Adipocyte (in vitro differentiated cells): ENCODE results near the gene CAMSAP2.

ENCODE experiments used
- DNase-seq: peaks from one replicate; pipeline ENCODE4 v3.0.0-alpha.2; 2015; ENCODE audit warnings: low read depth
- H3K27me3 ChIP-seq: replicated peaks from 2 replicates; pipeline ENCODE4 v1.7.0; 2013; ENCODE audit warnings: mild to moderate bottlenecking, low read length, moderate library complexity; ENCODE audit not compliant: control insufficient read depth, insufficient read depth
- H3K36me3 ChIP-seq: 2 replicates; pipeline ENCODE4 v1.7.0; 2013; ENCODE audit warnings: low read length, mild to moderate bottlenecking, moderate library complexity; ENCODE audit not compliant: control insufficient read depth, insufficient read depth, severe bottlenecking
- H3K4me1 ChIP-seq: 2 replicates; pipeline ENCODE4 v1.7.0; 2013; ENCODE audit warnings: mild to moderate bottlenecking, low read length, moderate library complexity; ENCODE audit not compliant: control insufficient read depth, insufficient read depth
- H3K4me3 ChIP-seq: 2 replicates; pipeline ENCODE4 v1.7.0; 2013; ENCODE audit warnings: mild to moderate bottlenecking, low read length, moderate library complexity
- H3K9ac ChIP-seq: 2 replicates; pipeline ENCODE4 v1.7.0; 2013; ENCODE audit warnings: mild to moderate bottlenecking, low read length, moderate library complexity
- H3K9me3 ChIP-seq: 2 replicates; pipeline ENCODE4 v1.7.0; 2013; ENCODE audit warnings: mild to moderate bottlenecking, low read length, moderate library complexity; ENCODE audit not compliant: control insufficient read depth

The CAMSAP2 gene

GRCh38 chr1:200738327-200738948 lies at the start of gene CAMSAP2:
Gene CAMSAP2 (plus strand): TSS chr1:200738893. CDS start chr1:200739828, 935 bp downstream.
- peak within 1 kb of the TSS; percentile 98 for H3K4me3 ChIP-seq
- H3K9me3 ChIP-seq = no peaks in the 10 kb centered on the region
- no peaks in the 10 kb centered on the region for H3K27me3 ChIP-seq
- H3K36me3 ChIP-seq = no peaks in the 10 kb centered on the region
- H3K9ac ChIP-seq = peak within 1 kb of the TSS; percentile 98
- peaks cover 32% of the 10 kb centered on the region for H3K4me1 ChIP-seq
- DNase-seq = peak; percentile 96

- H3K4me1 ChIP-seq = peaks cover 6% of the 10 kb centered on the region
- DNase-seq = no peak
- H3K4me3 ChIP-seq = no peak overlapping the region
- H3K9me3 ChIP-seq = no peaks in the 10 kb centered on the region
- no peaks in the 10 kb centered on the region for H3K27me3 ChIP-seq
- no peaks in the 10 kb centered on the region for H3K36me3 ChIP-seq
- no peak overlapping the region for H3K9ac ChIP-seq
These were observed 46.4 kb upstream of the CAMSAP2 start for GRCh38 chr1:200692316-200692715.

- no peak for DNase-seq
- H3K4me3 ChIP-seq = no peak overlapping the region
- H3K4me1 ChIP-seq = peaks cover 6% of the 10 kb centered on the region
- H3K9me3 ChIP-seq = no peaks in the 10 kb centered on the region
- H3K9ac ChIP-seq = no peak overlapping the region
- H3K36me3 ChIP-seq = no peaks in the 10 kb centered on the region
- no peaks in the 10 kb centered on the region for H3K27me3 ChIP-seq
These were observed 45.4 kb upstream of the CAMSAP2 start for GRCh38 chr1:200693327-200693726.

- no peaks in the 10 kb centered on the region for H3K36me3 ChIP-seq
- no peak for DNase-seq
- H3K4me3 ChIP-seq = no peak overlapping the region
- peaks cover 6% of the 10 kb centered on the region for H3K4me1 ChIP-seq
- H3K9me3 ChIP-seq = no peaks in the 10 kb centered on the region
- H3K9ac ChIP-seq = no peak overlapping the region
- no peaks in the 10 kb centered on the region for H3K27me3 ChIP-seq
These were observed 44.0 kb upstream of the CAMSAP2 start for GRCh38 chr1:200694738-200695137.

GRCh38 chr1:200699871-200700270 lies 38.8 kb upstream of the CAMSAP2 start:
- no peak overlapping the region for H3K9ac ChIP-seq
- no peaks in the 10 kb centered on the region for H3K27me3 ChIP-seq
- no peak for DNase-seq
- no peaks in the 10 kb centered on the region for H3K36me3 ChIP-seq
- H3K9me3 ChIP-seq = no peaks in the 10 kb centered on the region
- peaks cover 3% of the 10 kb centered on the region for H3K4me1 ChIP-seq
- H3K4me3 ChIP-seq = no peak overlapping the region

- no peaks in the 10 kb centered on the region for H3K36me3 ChIP-seq
- H3K9ac ChIP-seq = no peak overlapping the region
- H3K4me1 ChIP-seq = no peaks in the 10 kb centered on the region
- DNase-seq = no peak
- no peaks in the 10 kb centered on the region for H3K9me3 ChIP-seq
- no peak overlapping the region for H3K4me3 ChIP-seq
- no peaks in the 10 kb centered on the region for H3K27me3 ChIP-seq
These were observed 33.6 kb upstream of the CAMSAP2 start for GRCh38 chr1:200704986-200705500.

GRCh38 chr1:200706111-200706814 lies 32.4 kb upstream of the CAMSAP2 start:
- no peak for DNase-seq
- Histone ChIP-seq H3K4me1 (no peaks in the 10 kb centered on the region), H3K9ac (no peak overlapping the region), H3K27me3 (no peaks in the 10 kb centered on the region), H3K4me3 (no peak overlapping the region), H3K9me3 (no peaks in the 10 kb centered on the region), H3K36me3 (no peaks in the 10 kb centered on the region)

GRCh38 chr1:200707116-200707515 lies 31.6 kb upstream of the CAMSAP2 start:
- no peaks in the 10 kb centered on the region for H3K9me3 ChIP-seq

GRCh38 chr1:200708161-200708560 lies 30.5 kb upstream of the CAMSAP2 start:
- Histone ChIP-seq H3K4me1 (no peaks in the 10 kb centered on the region), H3K9ac (no peak overlapping the region), H3K4me3 (no peak overlapping the region), H3K36me3 (no peaks in the 10 kb centered on the region), H3K9me3 (no peaks in the 10 kb centered on the region), H3K27me3 (no peaks in the 10 kb centered on the region)
- DNase-seq = no peak

More at GRCh38 chr1:200707116-200707515, 31.6 kb upstream of the CAMSAP2 start:
- no peak for DNase-seq
- H3K36me3 ChIP-seq = no peaks in the 10 kb centered on the region
- H3K27me3 ChIP-seq = no peaks in the 10 kb centered on the region
- H3K9ac ChIP-seq = no peak overlapping the region
- no peak overlapping the region for H3K4me3 ChIP-seq
- H3K4me1 ChIP-seq = no peaks in the 10 kb centered on the region

GRCh38 chr1:200708769-200709168 lies 29.9 kb upstream of the CAMSAP2 start:
- H3K4me3 ChIP-seq = no peak overlapping the region
- H3K27me3 ChIP-seq = no peaks in the 10 kb centered on the region
- DNase-seq = no peak
- H3K36me3 ChIP-seq = no peaks in the 10 kb centered on the region
- H3K4me1 ChIP-seq = no peaks in the 10 kb centered on the region
- H3K9ac ChIP-seq = no peak overlapping the region
- H3K9me3 ChIP-seq = no peaks in the 10 kb centered on the region

GRCh38 chr1:200710166-200710565 lies 28.5 kb upstream of the CAMSAP2 start:
- no peak for DNase-seq
- no peaks in the 10 kb centered on the region for H3K4me1 ChIP-seq
- H3K4me3 ChIP-seq = no peak overlapping the region
- H3K27me3 ChIP-seq = no peaks in the 10 kb centered on the region
- no peaks in the 10 kb centered on the region for H3K9me3 ChIP-seq
- H3K9ac ChIP-seq = no peak overlapping the region
- no peaks in the 10 kb centered on the region for H3K36me3 ChIP-seq
